GM12873 (cell line): ENCODE measurements around the gene ZNF19.

Experiments
- CTCF ChIP-seq: IDR thresholded peaks from 2 replicates; pipeline ENCODE4 v1.5.1; 2012; ENCODE audit warnings: low read depth, mild to moderate bottlenecking, moderate library complexity, low read length, control low read depth; ENCODE audit not compliant: insufficient read depth; ENCODE audit errors: missing control alignments

The ZNF19 gene

GRCh38 chr16:71524566-71525553, 35.7 kb upstream of the ZNF19 start:
- no peak for TF ChIP-seq CTCF

- TF ChIP-seq CTCF, result no peak
These were observed 31.4 kb upstream of the ZNF19 start for GRCh38 chr16:71520550-71520949.

GRCh38 chr16:71515026-71515425, 25.9 kb upstream of the ZNF19 start:
- no peak for TF ChIP-seq CTCF

- no peak for TF ChIP-seq CTCF
These were observed 25.4 kb upstream of the ZNF19 start for GRCh38 chr16:71514476-71514875.

- TF ChIP-seq CTCF, result no peak
These were observed 24.2 kb upstream of the ZNF19 start for GRCh38 chr16:71513302-71513701.

- no peak for TF ChIP-seq CTCF
These were observed 17.9 kb upstream of the ZNF19 start for GRCh38 chr16:71507061-71507460.

GRCh38 chr16:71504901-71505300, 15.8 kb upstream of the ZNF19 start:
- TF ChIP-seq CTCF, result no peak
